Measurements from ENCODE around the gene BCO2. TPM values are rescaled to one million over a fixed set of nuclear protein-coding genes. Genes with fewer than 3 reads are reported as not detected.
A peak's percentile ranks its signal among the peaks of the same experiment; 100 is the strongest.

The BCO2 gene
- total RNA-seq, 1 experiment from 2014 or later = 2.9 TPM

DNA sequence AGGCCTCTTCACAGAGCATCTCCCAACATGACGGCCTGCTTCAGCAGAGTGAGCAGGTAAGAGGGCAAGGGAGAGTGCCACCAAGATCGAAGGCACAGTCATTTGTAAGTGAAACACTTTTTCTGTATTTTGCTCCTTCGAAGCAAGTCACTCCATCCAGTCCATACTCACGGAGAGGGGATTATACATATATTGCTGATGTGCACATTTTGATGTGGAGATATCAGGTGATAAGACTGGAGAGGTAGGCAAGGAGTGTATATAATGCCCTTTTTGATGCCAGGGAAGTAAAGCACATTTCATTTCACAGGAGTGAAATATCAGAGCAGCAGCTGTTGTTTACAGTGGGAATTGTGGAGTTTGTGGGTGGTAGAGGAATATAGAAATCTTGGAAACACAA lies 62.1 kb downstream of the BCO2 start:
- H3K9ac ChIP-seq (ENCODE audit: low read length) = no peak overlapping the region
- ATAC-seq = peak; percentile 18; the same call in 1 of the 2 replicates
- POLR2A ChIA-PET (ENCODE audit: unreplicated experiment) = no interaction called here

DNA sequence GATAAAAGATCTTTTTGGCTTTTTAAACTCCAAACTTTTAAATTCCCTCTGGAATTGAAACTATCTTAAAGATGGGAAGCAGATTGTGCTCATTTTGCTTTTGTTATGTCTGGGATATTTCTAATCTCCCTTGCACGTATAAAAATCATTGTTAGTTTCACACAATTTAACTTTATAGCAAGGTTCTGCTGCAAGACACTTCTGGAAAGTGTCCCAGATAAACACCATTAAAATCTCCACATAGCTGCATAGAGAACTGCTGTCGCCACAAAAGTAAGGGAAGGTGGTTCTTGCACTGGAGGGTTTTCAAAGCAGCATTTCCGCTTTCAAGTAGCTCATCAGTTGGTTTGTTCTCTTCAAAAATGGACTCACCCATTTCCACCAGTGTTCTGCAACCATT lies 62.7 kb downstream of the BCO2 start:
- Histone ChIP-seq H2AFZ (ENCODE audit: low read length) (no peak overlapping the region), H3K4me3 (ENCODE audit: low read length) (no peak overlapping the region), H3K9ac (ENCODE audit: low read length) (no peak overlapping the region), H3K36me3 (ENCODE audit: low read depth, low read length) (peaks cover 16% of the 10 kb centered on the region), H4K20me1 (ENCODE audit: low read length) (no peaks in the 10 kb centered on the region), H3K27me3 (ENCODE audit: low read length) (no peaks in the 10 kb centered on the region), H3F3A (ENCODE audit: low read length, unreplicated experiment) (no peaks in the 10 kb centered on the region), H3K27ac (ENCODE audit: low read length) (no peak overlapping the region), H3K4me1 (ENCODE audit: insufficient read depth, low read length) (no peaks in the 10 kb centered on the region), H3K79me2 (ENCODE audit: low read length) (no peaks in the 10 kb centered on the region), H3K9me3 (ENCODE audit: low read length) (no peaks in the 10 kb centered on the region), H3K4me2 (ENCODE audit: low read length) (no peak overlapping the region), H3K9me2 (replicated peaks; ENCODE audit: low read length) (no peaks in the 10 kb centered on the region)
- no peak for DNase-seq
- TF ChIP-seq, protein P1, sequence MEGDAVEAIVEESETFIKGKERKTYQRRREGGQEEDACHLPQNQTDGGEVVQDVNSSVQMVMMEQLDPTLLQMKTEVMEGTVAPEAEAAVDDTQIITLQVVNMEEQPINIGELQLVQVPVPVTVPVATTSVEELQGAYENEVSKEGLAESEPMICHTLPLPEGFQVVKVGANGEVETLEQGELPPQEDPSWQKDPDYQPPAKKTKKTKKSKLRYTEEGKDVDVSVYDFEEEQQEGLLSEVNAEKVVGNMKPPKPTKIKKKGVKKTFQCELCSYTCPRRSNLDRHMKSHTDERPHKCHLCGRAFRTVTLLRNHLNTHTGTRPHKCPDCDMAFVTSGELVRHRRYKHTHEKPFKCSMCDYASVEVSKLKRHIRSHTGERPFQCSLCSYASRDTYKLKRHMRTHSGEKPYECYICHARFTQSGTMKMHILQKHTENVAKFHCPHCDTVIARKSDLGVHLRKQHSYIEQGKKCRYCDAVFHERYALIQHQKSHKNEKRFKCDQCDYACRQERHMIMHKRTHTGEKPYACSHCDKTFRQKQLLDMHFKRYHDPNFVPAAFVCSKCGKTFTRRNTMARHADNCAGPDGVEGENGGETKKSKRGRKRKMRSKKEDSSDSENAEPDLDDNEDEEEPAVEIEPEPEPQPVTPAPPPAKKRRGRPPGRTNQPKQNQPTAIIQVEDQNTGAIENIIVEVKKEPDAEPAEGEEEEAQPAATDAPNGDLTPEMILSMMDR (conservative IDR thresholded peaks at IDR 0.05; ENCODE audit: low read depth, low read length) = no peak
- TF ChIP-seq EZH2phosphoT487 (IDR thresholded peaks at IDR 0.05; ENCODE audit: borderline replicate concordance, low read length) (no peak), EZH2 (IDR thresholded peaks at IDR 0.05; ENCODE audit: low read length, unreplicated experiment) (no peak)
- peak; percentile 76 for ATAC-seq
- CTCF ChIA-PET = no interaction called here
- BruUV-seq (replicated peaks) = no TSS peak
- intact Hi-C loops (cut with micrococcal nuclease) = no loop called here
- POLR2A ChIA-PET (ENCODE audit: unreplicated experiment) = no interaction called here

More for the DNA sequence above, 62.1 kb downstream of the BCO2 start:
- Histone ChIP-seq H3K36me3 (ENCODE audit: low read depth, low read length) (peaks cover 21% of the 10 kb centered on the region), H2AFZ (ENCODE audit: low read length) (no peak overlapping the region), H3K4me1 (ENCODE audit: insufficient read depth, low read length) (no peaks in the 10 kb centered on the region), H3K4me2 (ENCODE audit: low read length) (no peak overlapping the region), H3F3A (ENCODE audit: low read length, unreplicated experiment) (no peaks in the 10 kb centered on the region), H3K27ac (ENCODE audit: low read length) (no peak overlapping the region), H4K20me1 (ENCODE audit: low read length) (no peaks in the 10 kb centered on the region), H3K79me2 (ENCODE audit: low read length) (no peaks in the 10 kb centered on the region), H3K9me2 (replicated peaks; ENCODE audit: low read length) (no peaks in the 10 kb centered on the region), H3K27me3 (ENCODE audit: low read length) (no peaks in the 10 kb centered on the region), H3K9me3 (ENCODE audit: low read length) (no peaks in the 10 kb centered on the region), H3K4me3 (ENCODE audit: low read length) (no peak overlapping the region)
- TF ChIP-seq, protein P1 (conservative IDR thresholded peaks at IDR 0.05; ENCODE audit: low read depth, low read length) = no peak
- no peak for TF ChIP-seq EZH2 (IDR thresholded peaks at IDR 0.05; ENCODE audit: low read length, unreplicated experiment)
- no peak for TF ChIP-seq EZH2phosphoT487 (IDR thresholded peaks at IDR 0.05; ENCODE audit: borderline replicate concordance, low read length)
- no TSS peak for BruUV-seq (replicated peaks)
- no peak for DNase-seq
- intact Hi-C loops (cut with micrococcal nuclease) = no loop called here
- CTCF ChIA-PET = no interaction called here

DNA sequence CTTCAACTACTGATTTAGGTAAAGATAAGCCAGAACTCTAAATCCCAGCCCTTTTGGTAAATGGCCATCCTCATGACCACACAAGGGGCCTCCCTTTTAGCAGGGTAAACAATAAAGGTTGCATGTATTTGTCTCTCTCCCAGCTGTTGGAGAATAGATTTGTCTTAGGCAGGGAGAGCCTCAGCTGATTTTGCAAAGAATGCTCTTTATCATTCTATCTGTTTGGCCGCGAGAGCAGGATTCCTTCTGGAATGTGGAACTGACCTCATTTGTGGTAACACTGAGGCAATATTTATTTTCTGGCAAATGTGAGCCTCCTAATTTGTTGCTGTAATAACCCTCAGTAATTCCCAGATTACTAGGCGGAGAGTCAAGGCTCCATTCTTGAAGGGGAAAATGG lies 66.2 kb downstream of the BCO2 start:
- Histone ChIP-seq H2AFZ (ENCODE audit: low read length) (no peak overlapping the region), H4K20me1 (ENCODE audit: low read length) (no peaks in the 10 kb centered on the region), H3K9ac (ENCODE audit: low read length) (no peak overlapping the region), H3K4me3 (ENCODE audit: low read length) (no peak overlapping the region), H3K9me2 (replicated peaks; ENCODE audit: low read length) (no peaks in the 10 kb centered on the region), H3K36me3 (ENCODE audit: low read depth, low read length) (peaks cover 15% of the 10 kb centered on the region), H3F3A (ENCODE audit: low read length, unreplicated experiment) (no peaks in the 10 kb centered on the region), H3K27me3 (ENCODE audit: low read length) (no peaks in the 10 kb centered on the region), H3K4me2 (ENCODE audit: low read length) (no peak overlapping the region), H3K4me1 (ENCODE audit: insufficient read depth, low read length) (peaks cover 1% of the 10 kb centered on the region), H3K27ac (ENCODE audit: low read length) (no peak overlapping the region), H3K9me3 (ENCODE audit: low read length) (no peaks in the 10 kb centered on the region), H3K79me2 (ENCODE audit: low read length) (no peaks in the 10 kb centered on the region)
- DNase-seq (peak; percentile 58), ATAC-seq (peak; percentile 24; the same call in 1 of the 2 replicates)
- intact Hi-C loops (cut with micrococcal nuclease) = no loop called here
- CTCF ChIA-PET = interaction anchor here (0.6 kb wide), 1 partner anchor 38 kb away, joined by 10 read pairs; no protein-coding TSS in a partner anchor
- TF ChIP-seq, protein P1 (conservative IDR thresholded peaks at IDR 0.05; ENCODE audit: low read depth, low read length) = no peak
- TF ChIP-seq EZH2 (IDR thresholded peaks at IDR 0.05; ENCODE audit: low read length, unreplicated experiment) (no peak), EZH2phosphoT487 (IDR thresholded peaks at IDR 0.05; ENCODE audit: borderline replicate concordance, low read length) (no peak)
- no TSS peak for BruUV-seq (replicated peaks)
- POLR2A ChIA-PET (ENCODE audit: unreplicated experiment) = no interaction called here
